Ascending aorta (tissue), 2 donors: ENCODE measurements around the gene SH3PXD2A. TPM values are rescaled to one million over a fixed set of nuclear protein-coding genes. Genes with fewer than 3 reads are reported as not detected.

Experiments used
- DNase-seq, 2 donors: peaks; one replicate each; pipeline ENCODE4 v3.0.0-alpha.2; 2019; ENCODE audit warnings: low spot score in 2 of 2
- H3K27ac ChIP-seq, 2 donors: fragments of 200-600 bp; sonication (generic); one replicate each; pipeline ENCODE4 v1.5.1; 2016 to 2017; ENCODE audit warnings: mild to moderate bottlenecking in 1 of 2
- H3K27me3 ChIP-seq: fragments of 200-600 bp; sonication (generic); one replicate; pipeline ENCODE4 v1.5.1; 2017
- H3K36me3 ChIP-seq, 2 donors: fragments of 200-600 bp; sonication (generic); one replicate each; pipeline ENCODE4 v1.5.1; 2016
- H3K4me1 ChIP-seq, 2 donors: fragments of 200-600 bp; sonication (generic); one replicate each; pipeline ENCODE4 v1.5.1; 2016 to 2017; ENCODE audit warnings: mild to moderate bottlenecking in 1 of 2
- H3K4me3 ChIP-seq, 2 donors: fragments of 200-600 bp; sonication (generic); one replicate each; pipeline ENCODE4 v1.5.1; 2016 to 2017; ENCODE audit warnings: mild to moderate bottlenecking in 1 of 2
- H3K9me3 ChIP-seq, 2 donors: fragments of 200-600 bp; sonication (generic); one replicate each; pipeline ENCODE4 v1.5.1; 2016
- intact Hi-C: fragments of 100-400 bp; cut with DNase I; formaldehyde crosslinking; loops from one replicate; pipeline ENCODE4 v1.15.1; 2023
- total RNA-seq: library from RNA; depleted of rRNA; stranded (reverse); fragments of >200 nt; gene quantifications from one replicate; pipeline ENCODE4 v1.1.0, GENCODE V29; 2016
- TF ChIP-seq, protein P1 (sequence below), 3 experiments: fragments of 200-600 bp in 2 of 3; fragments of 450-650 bp in 1 of 3; sonication (generic) in 2 of 3; IDR thresholded peaks; one replicate each; pipeline ENCODE4 v1.5.1; 2016 to 2019; ENCODE audit warnings: antibody characterized with exemption in 3 of 3, mild to moderate bottlenecking in 1 of 3, moderate library complexity in 1 of 3

SH3PXD2A gene
- total RNA-seq, 1 donor from 2014 or later = 50.0 TPM

DNA sequence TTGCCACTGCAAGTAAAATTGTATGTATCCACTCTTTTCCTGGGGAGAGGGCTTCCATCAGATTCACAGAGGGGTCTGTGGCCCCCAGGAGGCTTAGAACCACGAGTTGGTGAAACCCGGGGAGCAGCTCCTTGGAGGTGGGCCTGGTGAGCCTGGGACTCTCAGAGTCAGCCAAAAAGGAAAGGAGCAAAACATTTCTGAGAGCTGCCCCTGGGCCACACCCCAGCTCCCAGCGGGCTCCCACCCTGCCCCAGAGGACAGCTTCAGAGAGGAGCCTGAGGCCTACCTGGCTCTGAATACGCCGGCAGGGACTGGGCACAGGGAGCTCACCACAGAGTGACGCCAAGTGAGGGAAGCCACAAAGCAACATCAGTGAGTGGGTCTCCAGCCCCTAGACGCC lies 56.9 kb downstream of the SH3PXD2A start:
- Histone ChIP-seq H3K9me3 (no peaks in the 10 kb centered on the region), H3K4me3 (no peak overlapping the region), H3K27me3 (no peaks in the 10 kb centered on the region), H3K27ac (no peak overlapping the region), H3K36me3 (peaks cover 0 to 12% of the 10 kb centered on the region in 2 donors), H3K4me1 (no peaks in the 10 kb centered on the region)
- intact Hi-C loops = no loop called here
- TF ChIP-seq, protein P1, sequence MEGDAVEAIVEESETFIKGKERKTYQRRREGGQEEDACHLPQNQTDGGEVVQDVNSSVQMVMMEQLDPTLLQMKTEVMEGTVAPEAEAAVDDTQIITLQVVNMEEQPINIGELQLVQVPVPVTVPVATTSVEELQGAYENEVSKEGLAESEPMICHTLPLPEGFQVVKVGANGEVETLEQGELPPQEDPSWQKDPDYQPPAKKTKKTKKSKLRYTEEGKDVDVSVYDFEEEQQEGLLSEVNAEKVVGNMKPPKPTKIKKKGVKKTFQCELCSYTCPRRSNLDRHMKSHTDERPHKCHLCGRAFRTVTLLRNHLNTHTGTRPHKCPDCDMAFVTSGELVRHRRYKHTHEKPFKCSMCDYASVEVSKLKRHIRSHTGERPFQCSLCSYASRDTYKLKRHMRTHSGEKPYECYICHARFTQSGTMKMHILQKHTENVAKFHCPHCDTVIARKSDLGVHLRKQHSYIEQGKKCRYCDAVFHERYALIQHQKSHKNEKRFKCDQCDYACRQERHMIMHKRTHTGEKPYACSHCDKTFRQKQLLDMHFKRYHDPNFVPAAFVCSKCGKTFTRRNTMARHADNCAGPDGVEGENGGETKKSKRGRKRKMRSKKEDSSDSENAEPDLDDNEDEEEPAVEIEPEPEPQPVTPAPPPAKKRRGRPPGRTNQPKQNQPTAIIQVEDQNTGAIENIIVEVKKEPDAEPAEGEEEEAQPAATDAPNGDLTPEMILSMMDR (IDR thresholded peaks at IDR 0.05) = no peak
- no peak for DNase-seq

DNA sequence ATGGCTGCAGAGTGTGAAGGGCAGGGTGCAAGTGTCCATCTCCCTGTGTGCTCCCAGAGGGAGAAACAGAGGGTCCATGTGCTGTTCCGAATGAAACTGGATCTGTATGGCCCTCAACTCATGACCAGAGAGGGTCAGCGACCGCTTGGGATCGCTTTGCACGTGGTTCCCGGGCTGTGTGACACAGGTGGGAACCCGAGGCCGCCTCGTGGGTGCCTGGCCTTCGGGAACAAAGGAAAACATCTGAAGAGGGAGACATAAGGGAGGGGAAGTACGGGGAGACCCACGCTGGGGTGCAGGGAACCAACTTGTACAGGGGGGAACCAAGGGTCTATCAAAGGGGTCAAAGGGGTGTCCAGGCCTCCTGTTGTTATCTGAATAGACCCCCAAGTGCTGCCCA lies 57.5 kb downstream of the SH3PXD2A start:
- DNase-seq = no peak
- Histone ChIP-seq H3K27me3 (no peaks in the 10 kb centered on the region), H3K27ac (no peak overlapping the region), H3K4me1 (no peaks in the 10 kb centered on the region), H3K9me3 (no peaks in the 10 kb centered on the region), H3K36me3 (peaks cover 0 to 12% of the 10 kb centered on the region in 2 donors), H3K4me3 (no peak overlapping the region)
- intact Hi-C loops = no loop called here
- TF ChIP-seq, protein P1 (IDR thresholded peaks at IDR 0.05) = no peak

DNA sequence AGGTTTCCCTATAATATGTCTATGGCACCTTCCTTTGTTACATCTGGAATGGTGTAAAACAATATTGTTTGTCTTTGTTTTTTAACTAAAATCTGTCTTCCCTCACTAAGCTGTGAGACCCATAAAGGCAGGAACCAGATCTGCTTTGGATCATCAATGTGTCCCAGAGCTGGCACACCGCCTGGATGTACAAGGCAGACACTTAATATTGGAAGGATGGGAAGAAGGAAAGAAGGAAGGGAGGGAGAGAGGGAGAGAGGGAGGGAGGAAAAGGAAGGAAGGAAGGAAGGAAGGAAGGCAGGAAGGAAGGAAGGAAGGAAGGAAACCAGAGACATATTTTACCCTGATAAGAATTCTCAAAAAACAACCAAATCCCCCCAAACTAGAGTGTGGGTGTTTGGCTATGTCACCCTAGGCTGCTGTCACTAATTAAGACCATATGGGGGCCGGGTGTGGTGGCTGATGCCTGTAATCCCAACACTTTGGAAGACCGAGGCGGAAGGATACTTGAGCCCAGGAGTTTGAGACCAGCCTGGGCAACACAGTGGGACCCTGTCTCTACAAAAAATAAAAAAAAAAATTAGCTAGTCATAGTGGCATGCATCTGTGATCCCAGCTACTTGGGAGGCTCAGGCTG lies 59.6 kb downstream of the SH3PXD2A start:
- H3K9me3 ChIP-seq = no peaks in the 10 kb centered on the region
- H3K4me1 ChIP-seq = no peaks in the 10 kb centered on the region
- TF ChIP-seq, protein P1 (IDR thresholded peaks at IDR 0.05) = no peak
- no peak overlapping the region for H3K4me3 ChIP-seq
- no peak overlapping the region for H3K27ac ChIP-seq
- intact Hi-C loops = no loop called here
- no peak for DNase-seq
- H3K36me3 ChIP-seq = peaks cover 0 to 10% of the 10 kb centered on the region in 2 donors
- H3K27me3 ChIP-seq = no peaks in the 10 kb centered on the region

DNA sequence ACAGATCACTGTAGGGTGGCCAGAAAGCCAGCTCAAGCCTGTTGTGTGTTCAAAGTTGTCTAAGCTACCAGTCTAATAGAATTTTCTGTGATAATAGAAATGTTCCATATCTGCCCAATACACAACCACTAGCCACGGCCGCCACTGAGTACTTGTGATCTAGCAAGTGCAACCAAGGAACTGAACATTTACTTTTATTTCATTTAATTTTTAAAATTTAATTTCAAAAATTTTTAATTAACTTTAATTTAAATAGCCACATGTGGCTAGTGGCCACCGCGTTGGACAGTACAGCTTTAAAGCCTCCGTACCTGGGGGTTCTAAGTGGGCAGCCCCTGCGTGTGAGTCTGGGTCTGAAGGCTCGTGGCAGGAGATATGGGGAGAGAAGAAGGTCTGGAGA lies 60.4 kb downstream of the SH3PXD2A start:
- TF ChIP-seq, protein P1 (IDR thresholded peaks at IDR 0.05) = no peak
- H3K27ac ChIP-seq = no peak overlapping the region
- no peaks in the 10 kb centered on the region for H3K4me1 ChIP-seq

DNA sequence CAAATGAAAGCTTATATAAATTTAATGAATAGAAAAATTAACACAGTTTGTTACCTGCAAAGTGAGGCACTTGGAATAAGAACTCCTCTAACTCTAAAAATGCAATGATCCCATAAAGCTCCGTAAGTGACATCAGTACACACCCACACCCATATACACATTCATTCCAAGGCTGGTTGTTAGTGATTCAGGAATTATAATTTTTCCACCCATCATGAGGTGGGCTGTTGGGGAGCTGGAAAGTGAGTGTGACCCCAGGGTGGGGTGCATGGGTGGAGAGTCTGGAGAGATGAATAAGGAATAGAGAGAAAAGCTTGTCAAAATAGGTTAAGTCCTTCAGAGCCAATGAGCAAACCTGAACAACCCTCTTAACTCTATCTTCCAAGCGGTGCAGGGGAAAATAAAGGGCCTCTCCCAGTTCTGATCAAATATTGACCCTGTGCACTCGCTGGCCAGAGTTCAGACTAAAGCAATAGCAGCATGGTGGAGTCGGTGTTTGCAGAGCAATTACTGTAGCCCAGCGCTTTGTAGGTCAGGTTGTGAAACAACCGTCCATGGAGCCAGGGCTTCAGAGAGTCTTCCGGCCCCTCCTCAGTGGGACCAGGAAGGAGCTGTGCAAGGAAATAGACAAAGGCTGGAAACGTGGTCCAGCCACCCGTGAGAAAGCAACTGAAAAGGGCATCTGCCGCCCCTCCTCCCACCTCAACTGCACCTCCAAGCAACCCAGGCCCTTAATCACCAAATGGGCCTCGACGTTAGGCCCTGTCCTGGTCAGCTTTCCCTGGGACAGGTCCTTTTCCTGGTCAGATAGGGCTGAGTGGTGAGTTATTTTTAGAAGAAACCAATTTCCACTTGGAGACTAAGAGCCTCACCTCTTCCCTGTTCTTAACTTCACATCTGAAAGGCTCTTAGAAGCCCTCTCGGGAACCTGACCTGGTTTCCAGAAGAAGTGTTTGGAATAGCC lies 61.2 kb downstream of the SH3PXD2A start:
- intact Hi-C loops = no loop called here
- Histone ChIP-seq H3K4me1 (no peaks in the 10 kb centered on the region), H3K9me3 (no peaks in the 10 kb centered on the region), H3K27ac (no peak overlapping the region), H3K36me3 (peaks cover 0 to 3% of the 10 kb centered on the region in 2 donors), H3K27me3 (no peaks in the 10 kb centered on the region), H3K4me3 (no peak overlapping the region)
- TF ChIP-seq, protein P1 (IDR thresholded peaks at IDR 0.05) = no peak
- no peak for DNase-seq

More for the DNA sequence above, 60.4 kb downstream of the SH3PXD2A start:
- DNase-seq = no peak
- Histone ChIP-seq H3K36me3 (peaks cover 0 to 3% of the 10 kb centered on the region in 2 donors), H3K4me3 (no peak overlapping the region), H3K27me3 (no peaks in the 10 kb centered on the region), H3K9me3 (no peaks in the 10 kb centered on the region)
- intact Hi-C loops = no loop called here
